B cell (primary cell): ENCODE data around the gene ADARB2.

ENCODE experiments used
- EZH2 ChIP-seq: IDR thresholded peaks from 2 replicates; pipeline ENCODE4 v1.6.1; 2012; ENCODE audit warnings: borderline replicate concordance, low read depth, mild to moderate bottlenecking, moderate library complexity, low read length; ENCODE audit not compliant: insufficient read depth, poor library complexity, severe bottlenecking
- TF ChIP-seq, protein P1 (sequence below): fragments of 200-600 bp; IDR thresholded peaks from one replicate; pipeline ENCODE4 v1.8.0; 2022; ENCODE audit warnings: antibody characterized with exemption, mild to moderate bottlenecking

DNA sequence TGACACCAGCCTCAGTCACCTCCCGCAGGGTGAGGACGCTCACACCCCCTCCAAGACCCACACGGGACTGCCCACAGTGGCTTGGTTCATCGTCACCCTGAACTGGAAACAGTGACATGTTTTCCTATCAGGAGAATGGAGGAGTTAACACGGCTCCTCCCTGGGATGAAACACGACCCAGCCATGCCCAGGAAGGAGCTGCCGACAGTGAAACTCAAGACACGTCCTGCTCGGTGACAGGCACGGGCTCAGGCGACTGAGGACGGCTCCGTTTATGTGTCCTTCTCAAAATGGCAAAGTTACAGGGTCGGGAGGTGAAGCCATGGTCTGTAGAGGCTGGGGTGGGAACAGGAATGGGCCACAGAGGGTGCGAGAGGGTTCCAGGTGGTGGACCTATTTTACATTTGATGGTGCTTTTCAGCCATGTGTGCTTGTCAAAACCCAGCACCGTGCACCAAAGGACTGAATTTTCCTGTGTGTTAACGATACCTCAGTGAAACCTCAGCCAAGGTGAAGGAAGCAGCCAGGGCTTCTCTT is 272.4 kb downstream of the ADARB2 start:
- TF ChIP-seq, protein P1, sequence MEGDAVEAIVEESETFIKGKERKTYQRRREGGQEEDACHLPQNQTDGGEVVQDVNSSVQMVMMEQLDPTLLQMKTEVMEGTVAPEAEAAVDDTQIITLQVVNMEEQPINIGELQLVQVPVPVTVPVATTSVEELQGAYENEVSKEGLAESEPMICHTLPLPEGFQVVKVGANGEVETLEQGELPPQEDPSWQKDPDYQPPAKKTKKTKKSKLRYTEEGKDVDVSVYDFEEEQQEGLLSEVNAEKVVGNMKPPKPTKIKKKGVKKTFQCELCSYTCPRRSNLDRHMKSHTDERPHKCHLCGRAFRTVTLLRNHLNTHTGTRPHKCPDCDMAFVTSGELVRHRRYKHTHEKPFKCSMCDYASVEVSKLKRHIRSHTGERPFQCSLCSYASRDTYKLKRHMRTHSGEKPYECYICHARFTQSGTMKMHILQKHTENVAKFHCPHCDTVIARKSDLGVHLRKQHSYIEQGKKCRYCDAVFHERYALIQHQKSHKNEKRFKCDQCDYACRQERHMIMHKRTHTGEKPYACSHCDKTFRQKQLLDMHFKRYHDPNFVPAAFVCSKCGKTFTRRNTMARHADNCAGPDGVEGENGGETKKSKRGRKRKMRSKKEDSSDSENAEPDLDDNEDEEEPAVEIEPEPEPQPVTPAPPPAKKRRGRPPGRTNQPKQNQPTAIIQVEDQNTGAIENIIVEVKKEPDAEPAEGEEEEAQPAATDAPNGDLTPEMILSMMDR = no peak
- TF ChIP-seq EZH2 = no peak
